ENCODE results near the gene MRPS18B. TPM values are rescaled to one million over a fixed set of nuclear protein-coding genes. Genes with fewer than 3 reads are reported as not detected.

Gene MRPS18B
- total and polyA plus RNA-seq, 2 of the 13 experiments (the other 11 are each of a cell fraction or from before 2014, with no cell fraction given), result 125 to 131 TPM

GRCh38 chr6:30654798-30655742 lies 37.4 kb downstream of the MRPS18B start (continued):
- TF ChIP-seq ZNF318 (CRISPR knock-in tag; IDR thresholded peaks at IDR 0.05), result peak; percentile 75; the same call in 1 of the 2 replicates
- peak; percentile 70; the same call in 1 of the 2 replicates for TF ChIP-seq ZBTB3 (CRISPR knock-in tag; IDR thresholded peaks at IDR 0.05; ENCODE audit: borderline replicate concordance, low read depth)
- peak; percentile 66; the same call in 1 of the 2 replicates for TF ChIP-seq ZBTB26 (CRISPR knock-in tag; IDR thresholded peaks at IDR 0.05; ENCODE audit: borderline replicate concordance)
- TF ChIP-seq ZBTB38 (CRISPR knock-in tag; IDR thresholded peaks at IDR 0.05), result peak; percentile 91
- no peak for TF ChIP-seq HNRNPUL1 (IDR thresholded peaks at IDR 0.05; ENCODE audit: low read depth, low read length)
- TF ChIP-seq JUNB (CRISPR knock-in tag; IDR thresholded peaks at IDR 0.05; ENCODE audit: borderline replicate concordance), result 0 out of 2 replicates have a peak, but pooled peaks have one; percentile 50
- no peak for TF ChIP-seq ZNF20 (CRISPR knock-in tag; IDR thresholded peaks at IDR 0.05)
- peak; percentile 98 for TF ChIP-seq SALL1 (CRISPR knock-in tag; IDR thresholded peaks at IDR 0.05)
- TF ChIP-seq KLF12 (CRISPR knock-in tag; IDR thresholded peaks at IDR 0.05; ENCODE audit: borderline replicate concordance), result no peak
- TF ChIP-seq ZNF547 (CRISPR knock-in tag; IDR thresholded peaks at IDR 0.05), result peak; percentile 84
- TF ChIP-seq ZNF766 (CRISPR knock-in tag; IDR thresholded peaks at IDR 0.05; ENCODE audit: borderline replicate concordance), result no peak
- no peak for TF ChIP-seq ZNF615 (CRISPR knock-in tag; IDR thresholded peaks at IDR 0.05; ENCODE audit: borderline replicate concordance)
- peak; percentile 62; the same call in 1 of the 2 replicates for TF ChIP-seq KLF13 (CRISPR knock-in tag; IDR thresholded peaks at IDR 0.05)
- no peak for TF ChIP-seq MXD1 (CRISPR knock-in tag; IDR thresholded peaks at IDR 0.05)

Measured in HepG2 (cell line).